IMR-90 (cell line): Measurements from ENCODE around the gene SUGCT. TPM values are rescaled to one million over a fixed set of nuclear protein-coding genes. Genes with fewer than 3 reads are reported as not detected.
A peak's percentile ranks its signal among the peaks of the same experiment; 100 is the strongest.

Experiments
- ATAC-seq: fragments of 200-7000 bp; cut with Tn5 transposase; 2 replicates; pipeline ENCODE4 v1.9.1; 2020; ENCODE audit warnings: low read depth, mild to moderate bottlenecking, moderate library complexity
- BruUV-seq: library from RNA; stranded (reverse); fragments of 400-500 nt; replicated peaks from 2 replicates; lab custom pipeline; 2021; lab: Mats Ljungman, UMichigan
- CTCF ChIA-PET: fragments of 300-600 bp; formaldehyde crosslinking; extraction: SDS; loops from one replicate; lab custom pipeline; 2021; ENCODE audit warnings: antibody characterized with exemption; lab: Yijun Ruan, JAX
- POLR2A ChIA-PET: fragments of 300-600 bp; sonication (Branson Sonifier 250); formaldehyde crosslinking; loops from one replicate; lab custom pipeline; 2022; ENCODE audit warnings: antibody characterized with exemption; ENCODE audit not compliant: unreplicated experiment; lab: Charles Lee
- DNase-seq: peaks from one replicate; pipeline ENCODE4 v3.0.0; 2013
- H2AFZ ChIP-seq: replicated peaks from 2 replicates; pipeline ENCODE3; 2013; ENCODE audit warnings: low read length, mild to moderate bottlenecking; ENCODE audit not compliant: poor library complexity
- H2AK5ac ChIP-seq: 2 replicates; pipeline ENCODE4 v1.6.1; 2013; ENCODE audit warnings: low read depth, low read length, inconsistent platforms
- H2AK9ac ChIP-seq: replicated peaks from 2 replicates; pipeline ENCODE3; 2013; ENCODE audit warnings: mild to moderate bottlenecking, low read depth, low read length, moderate library complexity; ENCODE audit not compliant: poor library complexity
- H2BK120ac ChIP-seq: 2 replicates; pipeline ENCODE4 v1.6.1; 2013; ENCODE audit warnings: low read depth, low read length, inconsistent platforms
- H2BK15ac ChIP-seq: 3 replicates; pipeline ENCODE4 v1.6.1; 2013; ENCODE audit warnings: low read depth, low read length, inconsistent platforms
- H2BK20ac ChIP-seq: 2 replicates; pipeline ENCODE4 v1.6.1; 2013; ENCODE audit warnings: low read depth, mild to moderate bottlenecking, inconsistent platforms, low read length, moderate library complexity
- H2BK5ac ChIP-seq: 2 replicates; pipeline ENCODE4 v1.6.1; 2013; ENCODE audit warnings: mild to moderate bottlenecking, low read depth, low read length, inconsistent platforms; ENCODE audit not compliant: poor library complexity, severe bottlenecking
- H3K14ac ChIP-seq: replicated peaks from 2 replicates; pipeline ENCODE4 v1.6.1; 2013; ENCODE audit warnings: low read depth, low read length, inconsistent platforms
- H3K18ac ChIP-seq: 2 replicates; pipeline ENCODE4 v1.6.1; 2013; ENCODE audit warnings: low read depth, low read length, control low read depth
- H3K23ac ChIP-seq: 2 replicates; pipeline ENCODE4 v1.6.1; 2013; ENCODE audit warnings: low read depth, low read length, inconsistent platforms
- H3K27ac ChIP-seq: 2 replicates; pipeline ENCODE4 v1.5.1; 2013; ENCODE audit warnings: mild to moderate bottlenecking, control low read depth, low read length; ENCODE audit not compliant: insufficient read depth
- H3K27me3 ChIP-seq: 2 replicates; pipeline ENCODE4 v1.6.1; 2013; ENCODE audit warnings: low read length; ENCODE audit not compliant: control insufficient read depth, insufficient read depth
- H3K36me3 ChIP-seq: 2 replicates; pipeline ENCODE4 v1.6.1; 2013; ENCODE audit warnings: low read length, mixed read lengths; ENCODE audit not compliant: control insufficient read depth, insufficient read depth
- H3K4ac ChIP-seq: 2 replicates; pipeline ENCODE4 v1.6.1; 2013; ENCODE audit warnings: low read depth, low read length, inconsistent platforms
- H3K4me1 ChIP-seq: 2 replicates; pipeline ENCODE4 v1.6.1; 2013; ENCODE audit warnings: low read length, mixed read lengths; ENCODE audit not compliant: control insufficient read depth, insufficient read depth
- H3K4me2 ChIP-seq: 2 replicates; pipeline ENCODE4 v1.6.1; 2013; ENCODE audit warnings: low read depth, mild to moderate bottlenecking, control low read depth, low read length, moderate library complexity
- H3K4me3 ChIP-seq: 2 replicates; pipeline ENCODE4 v1.5.1; 2013; ENCODE audit warnings: low read depth, mild to moderate bottlenecking, control low read depth, low read length, moderate library complexity; ENCODE audit not compliant: insufficient read depth
- H3K56ac ChIP-seq: 2 replicates; pipeline ENCODE4 v1.6.1; 2013; ENCODE audit warnings: low read length, inconsistent platforms; ENCODE audit not compliant: insufficient read depth; ENCODE audit errors: extremely low read depth
- H3K79me1 ChIP-seq, 2 experiments: 2 replicates each; pipeline ENCODE4 v1.6.1; 2013; ENCODE audit warnings: low read length in 2 of 2, inconsistent platforms in 1 of 2, low read depth in 1 of 2
- H3K9ac ChIP-seq: 2 replicates; pipeline ENCODE4 v1.6.1; 2013; ENCODE audit warnings: low read depth, low read length, control low read depth
- H3K9me1 ChIP-seq: 2 replicates; pipeline ENCODE4 v1.6.1; 2013; ENCODE audit warnings: low read length, inconsistent platforms; ENCODE audit not compliant: insufficient read depth
- H3K9me3 ChIP-seq: 2 replicates; pipeline ENCODE4 v1.6.1; 2013; ENCODE audit warnings: low read length; ENCODE audit not compliant: control insufficient read depth, insufficient read depth
- H4K20me1 ChIP-seq: 2 replicates; pipeline ENCODE4 v1.6.1; 2013; ENCODE audit warnings: low read length, inconsistent platforms; ENCODE audit not compliant: insufficient read depth
- H4K5ac ChIP-seq: 2 replicates; pipeline ENCODE4 v1.6.1; 2013; ENCODE audit warnings: mild to moderate bottlenecking, low read depth, low read length, control low read depth
- H4K8ac ChIP-seq, 2 experiments: 2 replicates each; pipeline ENCODE4 v1.6.1; 2013; ENCODE audit warnings: low read depth in 2 of 2, low read length in 2 of 2, control low read depth in 1 of 2, inconsistent platforms in 1 of 2
- H4K91ac ChIP-seq: 2 replicates; pipeline ENCODE4 v1.6.1; 2013; ENCODE audit warnings: low read depth, low read length, inconsistent platforms; ENCODE audit not compliant: insufficient read depth
- BHLHE40 ChIP-seq: fragments of 150-350 bp; IDR thresholded peaks from 2 replicates; pipeline ENCODE4 v1.6.1; 2016; ENCODE audit warnings: mild to moderate bottlenecking, low read depth, low read length
- CEBPB ChIP-seq: IDR thresholded peaks from 2 replicates; pipeline ENCODE4 v1.6.1; 2012; ENCODE audit warnings: low read depth, low read length, improper control_type of control experiment
- FOS ChIP-seq: fragments of 150-350 bp; IDR thresholded peaks from 2 replicates; pipeline ENCODE4 v1.6.1; 2016; ENCODE audit warnings: low read depth, low read length
- POLR2A ChIP-seq: IDR thresholded peaks from 2 replicates; pipeline ENCODE4 v1.6.1; 2012; ENCODE audit warnings: mild to moderate bottlenecking, low read depth, low read length
- RCOR1 ChIP-seq: IDR thresholded peaks from 2 replicates; pipeline ENCODE4 v1.6.1; 2012; ENCODE audit warnings: mild to moderate bottlenecking, low read length, improper control_type of control experiment; ENCODE audit not compliant: insufficient replicate concordance
- RFX5 ChIP-seq: IDR thresholded peaks from 2 replicates; pipeline ENCODE4 v1.8.0; 2012; ENCODE audit warnings: low read depth, mild to moderate bottlenecking, low read length, moderate library complexity
- WGBS, 2 experiments: methylation state at CpG; one replicate each; pipeline versions ENCODE4 v1.1.5 to v1.1.7; 2013; ENCODE audit warnings: missing lambda C conversion rate in 2 of 2; ENCODE audit not compliant: insufficient read length in 1 of 2; ENCODE audit errors: extremely low coverage in 2 of 2; 5-methylcytosine and 5-hydroxymethylcytosine counted together
- dilution Hi-C: fragments of 300-500 bp; cut with HindIII; formaldehyde crosslinking; loops from one replicate; pipeline ENCODE4 v1.14.3; 2018; ENCODE audit warnings: low sequenced_read_pairs; ENCODE audit not compliant: unreplicated experiment
- in situ Hi-C: fragments of 300-500 bp; cut with MboI; formaldehyde crosslinking; loops from 3 replicates; pipeline ENCODE4 v1.14.3; 2019; ENCODE audit warnings: low sequenced_read_pairs, inconsistent platforms, mixed read lengths
- intact Hi-C: fragments of 100-400 bp; cut with micrococcal nuclease; formaldehyde crosslinking; loops from 2 replicates; pipeline ENCODE4 v1.10.0; 2022
- polyA plus RNA-seq, 3 experiments: library from polyadenylated mRNA; depleted of rRNA; stranded (reverse); fragments of >200 nt; gene quantifications; 2 replicates each; pipeline ENCODE4 v1.2.3, GENCODE V29; 2012; ENCODE audit warnings: low replicate concordance in 1 of 3
- total RNA-seq: library from RNA; depleted of rRNA; stranded (reverse); fragments of >200 nt; gene quantifications from 2 replicates; pipeline ENCODE4 v1.2.3, GENCODE V29; 2012

SUGCT gene
- total and polyA plus RNA-seq, 2 of the 4 experiments (the other 2 are of a cell fraction), result 5.9 to 8.3 TPM

DNA sequence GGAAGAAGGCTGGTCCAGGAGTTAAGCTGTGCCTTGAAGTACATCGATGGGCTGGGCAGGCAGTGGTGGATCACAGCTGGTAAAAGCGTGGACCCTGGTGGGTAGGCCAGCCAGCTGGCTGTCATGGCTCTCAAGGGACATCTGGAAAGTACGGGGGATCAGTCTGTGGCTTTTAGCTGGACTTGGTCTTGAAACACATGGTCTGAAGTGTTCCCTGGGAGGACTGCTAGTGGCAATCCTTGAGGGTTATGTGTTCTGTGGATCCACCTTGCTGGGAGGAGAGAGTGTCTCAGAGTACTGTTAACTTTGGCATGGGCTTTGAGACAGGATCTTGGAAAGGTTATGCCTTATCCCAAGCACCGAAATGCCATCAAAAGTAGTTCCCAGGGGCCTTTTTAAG, 754.3 kb downstream of the SUGCT start:
- no peak overlapping the region for H3K4ac ChIP-seq
- no peak overlapping the region for H2BK120ac ChIP-seq
- no peak overlapping the region for H3K4me3 ChIP-seq
- DNase-seq (no peak), ATAC-seq (no peak)
- TF ChIP-seq BHLHE40, result no peak
- no peak for TF ChIP-seq POLR2A
- TF ChIP-seq RCOR1, result no peak
- TF ChIP-seq FOS, result no peak
- no peak for TF ChIP-seq CEBPB
- TF ChIP-seq RFX5, result no peak
- ChIA-PET CTCF (interaction anchor here (0.6 kb wide), 1 partner anchor 51 kb away, joined by 5 read pairs; no protein-coding TSS in a partner anchor), POLR2A (no interaction called here)
- no TSS peak for BruUV-seq
- H2BK20ac ChIP-seq, result 0 out of 2 replicates have a peak overlapping the region, but pooled peaks have one; percentile 16
- in situ Hi-C loops, result no loop called here
- H4K20me1 ChIP-seq, result no peaks in the 10 kb centered on the region
- no peak overlapping the region for H3K27ac ChIP-seq
- intact Hi-C loops, result no loop called here
- no peak overlapping the region for H4K8ac ChIP-seq
- no peak overlapping the region for H3K56ac ChIP-seq
- H2AK5ac ChIP-seq, result peak overlapping the region; percentile 14; the same call in 1 of the 2 replicates
- H3K23ac ChIP-seq, result no peak overlapping the region
- no peak overlapping the region for H2BK15ac ChIP-seq
- H3K4me2 ChIP-seq, result no peak overlapping the region
- no peaks in the 10 kb centered on the region for H3K36me3 ChIP-seq
- no peaks in the 10 kb centered on the region for H3K79me1 ChIP-seq
- WGBS, 2 experiments, result 73% methylated on average over 4 of the region's 4 CpGs; no CpG with 5 or more reads in 1 of the 2 experiments
- H3K9me1 ChIP-seq, result peaks cover 2% of the 10 kb centered on the region; the same call in 1 of the 2 replicates
- peaks cover 4% of the 10 kb centered on the region; the same call in 1 of the 2 replicates for H3K4me1 ChIP-seq
- H4K91ac ChIP-seq, result no peak overlapping the region
- no peak overlapping the region for H2AK9ac ChIP-seq
- no peak overlapping the region for H4K5ac ChIP-seq
- no peaks in the 10 kb centered on the region for H3K27me3 ChIP-seq
- peaks cover 3% of the 10 kb centered on the region; the same call in 1 of the 2 replicates for H3K9me3 ChIP-seq
- H2BK5ac ChIP-seq, result no peak overlapping the region
- H3K18ac ChIP-seq, result no peak overlapping the region
- H2AFZ ChIP-seq, result no peak overlapping the region
- H3K14ac ChIP-seq, result no peak overlapping the region
- H3K9ac ChIP-seq, result no peak overlapping the region
- dilution Hi-C loops, result no loop called here
